Ecto neural progenitor cell (in vitro differentiated cells): ENCODE data around the gene MADD.

Experiments
- DNase-seq: peaks from one replicate; pipeline ENCODE4 v3.0.0-alpha.2; 2018; ENCODE audit warnings: low spot score

The MADD gene

DNA sequence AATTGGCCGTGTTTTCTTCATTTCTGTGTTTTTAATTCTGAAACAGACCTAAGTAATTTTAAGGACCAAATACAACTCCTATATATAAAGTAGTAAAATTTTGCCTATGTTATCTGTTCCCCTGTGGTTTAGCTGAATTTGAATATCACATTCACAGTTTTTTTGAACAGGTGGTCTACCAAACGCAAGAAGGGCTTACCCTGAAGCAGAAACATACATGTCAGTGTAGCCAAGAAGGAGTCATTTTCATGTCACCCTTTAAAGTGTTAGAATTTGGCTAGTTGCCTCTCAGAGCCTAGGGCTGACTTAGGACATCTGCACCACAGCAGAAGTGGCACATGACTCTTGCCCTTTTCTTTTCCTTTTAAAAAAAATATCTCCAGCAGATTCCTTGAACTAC, 48.2 kb downstream of the MADD start:
- DNase-seq: no peak

DNA sequence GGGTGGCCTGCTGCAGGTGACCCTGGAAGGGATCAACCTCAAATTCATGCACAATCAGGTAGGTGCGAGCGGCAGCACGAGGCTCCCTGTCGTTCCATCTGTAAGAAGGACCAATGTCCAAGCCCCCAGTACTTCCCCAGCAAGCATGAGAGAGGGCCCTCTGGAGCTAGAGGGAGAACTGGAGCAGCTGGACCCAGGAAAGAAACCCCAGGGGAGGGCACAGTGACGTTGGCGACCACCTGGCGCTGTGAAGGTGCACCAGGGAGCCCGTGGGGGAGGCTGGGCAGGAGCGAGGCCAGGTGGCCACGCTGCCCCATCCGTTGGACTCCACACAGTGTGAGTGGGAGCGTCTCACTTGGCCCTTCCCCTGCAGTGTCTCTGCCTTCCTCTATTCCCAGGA, 54.6 kb downstream of the MADD start:
- DNase-seq: peak; percentile 41

DNA sequence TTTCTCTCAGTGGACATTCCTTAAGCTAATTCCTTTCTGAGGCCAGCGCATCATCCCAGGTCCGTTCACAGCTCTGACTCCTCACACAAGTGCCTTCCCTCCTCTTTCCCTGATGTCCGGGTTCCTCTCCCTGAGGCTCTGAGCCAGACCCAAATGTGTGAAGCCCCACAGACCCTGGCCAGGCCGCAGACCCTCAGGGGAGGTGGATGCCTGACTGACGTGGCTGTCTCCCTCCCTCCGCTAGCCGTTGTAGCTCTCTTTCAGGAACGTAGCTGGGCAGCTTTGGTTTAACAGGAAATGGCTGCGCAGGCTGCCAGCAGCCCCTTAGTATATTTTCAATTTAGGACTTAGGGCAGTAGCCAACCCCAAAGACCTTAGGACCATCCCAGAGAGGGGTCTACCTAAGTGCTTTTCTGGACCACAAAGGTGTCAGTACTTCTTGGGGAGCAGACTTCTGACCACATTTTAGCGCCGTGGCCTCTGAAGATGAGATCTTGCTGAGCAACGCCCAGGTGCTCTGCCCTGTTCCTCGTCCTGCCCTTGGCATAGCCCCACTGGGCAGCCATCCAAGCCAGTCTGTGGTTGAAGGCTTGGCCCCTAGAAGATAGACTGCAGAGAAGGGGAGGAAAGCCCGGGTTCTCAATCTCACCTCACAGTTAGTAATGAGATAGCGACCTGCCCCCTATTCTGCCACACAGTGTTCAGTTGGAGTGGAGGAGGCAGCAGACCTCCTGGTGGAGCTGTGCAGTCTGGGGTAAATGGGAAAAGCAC, 55.5 kb downstream of the MADD start:
- DNase-seq: no peak

DNA sequence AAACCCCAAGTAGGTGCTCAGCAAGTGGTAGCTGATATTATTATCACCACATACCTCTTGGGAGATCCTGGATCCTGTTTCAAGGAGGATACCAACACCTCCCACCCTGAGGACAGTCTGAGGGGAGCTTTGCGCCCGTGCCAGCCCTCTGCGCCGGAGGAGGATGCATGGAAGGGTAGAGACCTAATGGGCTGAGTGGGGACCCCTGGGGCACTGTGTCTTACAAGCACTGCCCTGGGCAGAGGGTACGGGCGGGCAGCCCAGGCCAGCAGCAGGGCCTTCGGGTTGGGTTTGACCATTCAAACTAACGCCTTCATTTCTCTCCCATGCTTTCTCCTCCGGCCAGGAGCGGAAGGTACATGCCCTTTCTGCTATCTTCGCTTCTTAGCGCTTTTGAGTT, 56.3 kb downstream of the MADD start:
- no peak for DNase-seq

DNA sequence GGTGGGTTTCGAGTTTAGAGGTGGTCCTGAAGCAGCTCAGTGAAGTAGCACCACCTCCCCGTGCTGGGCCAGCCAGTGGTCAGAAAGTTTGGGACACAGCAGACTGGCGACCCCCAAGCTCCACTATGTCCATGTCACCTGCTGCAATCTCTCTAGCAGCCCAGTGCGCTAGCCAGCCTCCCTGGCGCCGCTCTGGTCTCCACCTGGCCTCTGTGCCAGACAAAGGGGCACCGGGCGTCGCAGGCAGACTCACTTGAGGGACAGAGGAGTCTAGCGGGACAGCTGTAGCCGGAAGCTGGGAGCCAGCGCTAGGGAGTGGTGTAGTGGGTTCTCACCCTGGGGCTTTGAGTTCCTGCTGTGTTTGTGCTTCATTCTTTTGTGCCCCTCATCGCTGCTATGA, 57.1 kb downstream of the MADD start:
- DNase-seq: no peak

DNA sequence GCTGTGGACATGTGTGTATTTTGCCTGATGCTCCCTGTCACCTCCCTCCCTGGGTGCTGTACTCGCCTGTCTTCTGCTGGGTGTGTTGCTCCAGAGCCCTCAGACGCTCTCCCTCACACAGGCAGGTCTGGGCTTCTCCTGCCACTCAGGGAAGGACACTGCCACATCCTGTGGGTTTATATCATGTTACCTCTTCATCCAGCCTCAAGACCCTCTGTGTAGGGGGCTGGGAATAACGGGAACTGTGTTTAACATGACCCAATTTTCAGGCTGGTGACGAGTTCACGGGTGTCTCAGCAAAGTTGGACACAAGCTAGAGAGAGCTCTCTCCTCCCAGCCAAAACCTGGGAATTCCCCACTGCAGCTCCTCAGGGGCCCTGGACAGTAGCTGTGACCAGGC, 58.0 kb downstream of the MADD start:
- DNase-seq: no peak

DNA sequence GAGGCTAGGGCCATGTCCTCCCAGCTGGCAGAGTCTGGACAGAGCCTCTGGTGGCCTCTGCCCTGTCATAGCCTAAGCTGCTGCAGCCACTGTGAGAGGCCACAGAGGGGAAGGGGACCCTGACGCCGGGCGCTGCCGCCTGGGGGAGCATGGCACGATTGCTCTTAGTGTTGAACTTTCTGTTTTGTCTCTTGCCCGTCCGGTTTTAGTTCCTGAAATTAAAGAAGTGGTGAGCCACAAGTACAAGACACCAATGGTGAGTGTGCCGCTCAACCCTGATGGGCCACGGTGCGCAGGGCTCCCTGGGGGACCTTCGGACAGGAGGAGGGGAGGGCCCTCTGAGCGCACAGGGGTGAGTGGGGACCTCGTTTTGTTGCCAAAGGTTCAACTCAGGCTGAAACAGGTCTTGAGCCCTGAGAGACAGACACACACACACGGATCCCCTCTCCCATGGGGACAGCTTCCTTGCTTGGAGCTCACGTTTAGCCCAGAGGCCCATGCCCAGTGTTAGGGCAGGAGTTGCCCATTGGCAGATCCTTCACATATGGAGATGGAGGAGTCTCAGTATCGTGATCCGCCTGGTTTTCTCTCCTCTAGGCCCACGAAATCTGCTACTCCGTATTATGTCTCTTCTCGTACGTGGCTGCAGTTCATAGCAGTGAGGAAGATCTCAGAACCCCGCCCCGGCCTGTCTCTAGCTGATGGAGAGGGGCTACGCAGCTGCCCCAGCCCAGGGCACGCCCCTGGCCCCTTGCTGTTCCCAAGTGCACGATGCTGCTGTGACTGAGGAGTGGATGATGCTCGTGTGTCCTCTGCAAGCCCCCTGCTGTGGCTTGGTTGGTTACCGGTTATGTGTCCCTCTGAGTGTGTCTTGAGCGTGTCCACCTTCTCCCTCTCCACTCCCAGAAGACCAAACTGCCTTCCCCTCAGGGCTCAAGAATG, 58.8 kb downstream of the MADD start:
- peak; percentile 39 for DNase-seq

DNA sequence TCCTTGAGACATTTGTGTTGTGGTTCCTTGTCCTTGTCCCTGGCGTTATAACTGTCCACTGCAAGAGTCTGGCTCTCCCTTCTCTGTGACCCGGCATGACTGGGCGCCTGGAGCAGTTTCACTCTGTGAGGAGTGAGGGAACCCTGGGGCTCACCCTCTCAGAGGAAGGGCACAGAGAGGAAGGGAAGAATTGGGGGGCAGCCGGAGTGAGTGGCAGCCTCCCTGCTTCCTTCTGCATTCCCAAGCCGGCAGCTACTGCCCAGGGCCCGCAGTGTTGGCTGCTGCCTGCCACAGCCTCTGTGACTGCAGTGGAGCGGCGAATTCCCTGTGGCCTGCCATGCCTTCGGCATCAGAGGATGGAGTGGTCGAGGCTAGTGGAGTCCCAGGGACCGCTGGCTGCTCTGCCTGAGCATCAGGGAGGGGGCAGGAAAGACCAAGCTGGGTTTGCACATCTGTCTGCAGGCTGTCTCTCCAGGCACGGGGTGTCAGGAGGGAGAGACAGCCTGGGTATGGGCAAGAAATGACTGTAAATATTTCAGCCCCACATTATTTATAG, 59.6 kb downstream of the MADD start:
- no peak for DNase-seq

DNA sequence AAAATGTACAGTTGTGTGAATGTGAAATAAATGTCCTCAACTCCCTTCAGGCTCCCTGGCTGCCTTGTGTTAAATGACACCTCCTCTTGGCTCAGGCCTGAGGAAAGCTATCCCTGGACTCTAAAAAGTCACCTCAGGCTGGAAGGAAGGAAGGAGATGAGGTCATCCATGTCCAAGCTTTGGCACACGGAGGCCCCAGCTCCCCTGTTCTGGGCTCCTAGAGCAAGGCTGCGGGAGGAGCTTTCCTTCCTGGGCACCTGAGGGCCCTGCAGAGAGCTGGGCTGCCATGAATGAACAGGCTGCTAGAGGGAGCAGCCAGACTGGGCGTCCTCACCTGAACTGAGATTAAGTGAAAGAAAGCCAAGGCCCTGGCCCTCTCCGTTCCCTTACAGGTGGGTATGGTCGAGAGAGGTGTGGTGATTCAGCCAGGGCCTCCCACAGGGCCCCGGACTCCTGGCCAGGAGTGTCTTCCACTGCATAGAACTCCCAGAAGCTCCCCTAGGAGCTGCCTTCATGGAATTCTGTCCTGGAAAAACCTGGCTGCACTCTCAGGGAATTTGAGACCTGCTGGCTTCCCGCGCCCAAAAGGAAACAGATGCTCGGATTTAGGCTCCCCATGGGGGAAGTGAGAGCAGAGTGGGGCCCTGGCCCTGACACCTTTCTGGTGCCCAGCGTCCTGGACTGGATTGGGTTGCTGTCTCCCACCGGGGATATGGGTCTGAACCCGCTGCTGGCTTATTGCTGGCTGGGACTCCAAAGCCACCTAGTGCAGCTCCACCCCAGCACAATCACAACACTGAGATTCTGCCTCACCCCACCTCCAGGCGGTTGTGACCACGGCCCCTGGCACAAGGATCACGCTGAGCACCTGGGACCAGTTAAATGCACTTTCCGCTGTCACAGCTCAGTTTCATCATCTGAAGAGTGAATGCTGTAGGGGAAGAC, 60.3 kb downstream of the MADD start:
- DNase-seq: peak; percentile 37

DNA sequence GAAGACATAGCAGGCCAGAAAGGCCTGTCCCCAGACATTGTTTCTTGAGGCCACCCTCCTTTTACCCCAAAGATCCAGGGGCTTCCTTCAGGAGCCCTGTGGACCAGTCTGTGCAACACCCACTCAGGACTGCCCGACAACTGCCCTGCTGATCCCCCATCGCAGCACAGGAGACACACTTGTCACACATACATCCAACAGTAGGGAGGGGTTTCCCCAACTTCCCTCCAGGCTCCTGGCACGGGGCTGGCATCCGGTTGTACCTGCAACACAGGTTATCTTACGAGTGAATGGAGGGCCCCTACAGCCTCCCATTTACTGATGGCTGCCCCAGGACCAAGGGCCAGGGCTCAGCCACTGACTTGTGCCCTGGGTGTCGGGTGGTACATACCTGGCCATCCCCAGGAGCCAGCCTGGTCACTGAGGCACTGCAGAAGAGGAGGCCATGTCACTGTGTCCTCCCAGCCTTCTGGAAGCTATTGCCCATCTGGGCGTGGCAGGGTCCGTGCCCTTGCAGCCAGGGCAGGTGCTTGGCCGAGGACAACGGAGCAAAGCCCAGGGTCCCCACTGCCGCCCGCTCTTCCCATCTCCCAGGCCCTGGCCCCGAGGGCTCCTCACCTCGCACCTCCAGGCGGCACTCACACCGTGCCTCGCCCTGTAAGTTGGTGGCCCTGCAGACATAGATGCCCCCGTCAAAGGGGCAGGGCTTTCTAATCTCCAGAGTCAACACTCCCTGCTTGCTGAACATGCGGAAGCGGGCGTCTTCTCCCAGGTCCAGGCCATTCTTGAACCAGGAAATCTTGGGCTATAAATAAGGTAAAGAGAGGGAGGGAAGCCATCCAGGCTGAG, 61.7 kb downstream of the MADD start:
- no peak for DNase-seq

DNA sequence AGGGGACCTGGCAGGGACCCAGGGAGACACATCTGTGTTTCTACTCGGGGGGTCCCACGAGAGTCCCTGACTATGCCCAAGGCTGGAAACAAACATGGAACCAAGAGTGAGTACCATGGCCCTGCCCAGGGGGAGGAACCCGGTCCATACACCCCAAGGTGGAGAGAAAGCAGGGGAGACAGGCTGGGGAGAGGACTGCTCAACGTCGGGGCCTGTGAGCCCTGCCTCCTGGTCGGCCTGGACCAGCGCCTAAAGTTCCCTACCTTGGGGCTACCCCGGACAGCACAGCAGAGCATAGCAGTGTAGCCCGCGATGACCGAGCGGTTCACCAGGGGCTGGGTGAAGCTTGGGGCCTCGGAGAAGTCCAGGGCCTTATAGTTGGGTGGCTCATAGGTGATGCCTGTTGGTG, 62.4 kb downstream of the MADD start:
- DNase-seq: no peak

DNA sequence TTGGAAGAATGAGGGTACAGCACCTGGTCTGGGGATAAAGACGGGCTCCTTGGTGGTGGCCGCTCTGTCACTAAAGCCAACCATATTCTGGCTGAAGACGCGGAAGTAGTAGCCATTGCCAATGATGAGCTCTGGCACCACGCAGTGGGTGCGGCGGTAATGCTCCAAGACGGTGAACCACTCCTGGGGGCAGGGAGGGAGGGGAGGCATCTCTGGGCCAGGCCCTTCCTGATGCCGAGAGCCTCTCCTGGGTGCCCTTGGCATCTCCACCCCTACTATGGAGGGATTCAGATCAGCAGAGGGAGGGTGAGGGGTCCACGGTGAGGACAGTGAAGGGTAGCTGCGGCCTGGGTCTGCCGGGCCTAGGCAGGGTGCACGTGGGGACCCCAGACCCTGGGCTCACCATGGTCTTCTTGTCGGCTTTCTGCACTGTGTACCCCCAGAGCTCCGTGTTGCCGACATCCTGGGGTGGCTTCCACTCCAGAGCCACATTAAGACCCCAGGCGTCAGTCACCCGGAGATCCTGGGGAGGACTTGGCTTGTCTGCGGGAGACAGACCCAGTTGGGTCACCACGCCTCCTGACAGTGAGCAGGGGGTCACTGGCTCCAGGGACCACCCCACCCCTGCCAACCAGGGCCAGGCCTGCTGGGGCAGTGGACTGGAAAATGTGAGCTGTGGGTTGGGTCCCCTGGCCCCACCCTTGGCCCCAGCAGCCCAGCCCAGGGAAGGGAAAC, 63.0 kb downstream of the MADD start:
- peak; percentile 36 for DNase-seq

DNA sequence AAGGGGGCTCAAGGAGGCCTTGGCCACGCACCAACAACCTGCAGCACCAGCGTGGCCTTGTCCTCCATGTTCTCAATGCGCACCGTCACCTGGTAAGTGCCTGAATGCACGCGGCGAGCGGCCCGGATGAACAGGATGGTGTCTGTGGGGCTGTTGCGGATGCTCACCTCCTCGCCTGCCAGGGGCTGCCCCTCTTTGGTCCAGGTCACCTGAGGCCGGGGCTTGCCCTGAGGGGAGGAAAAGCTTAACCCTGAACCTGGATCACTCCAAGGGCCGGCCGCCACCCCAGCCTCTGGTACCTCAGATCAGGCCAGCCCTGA, 63.6 kb downstream of the MADD start:
- no peak for DNase-seq

DNA sequence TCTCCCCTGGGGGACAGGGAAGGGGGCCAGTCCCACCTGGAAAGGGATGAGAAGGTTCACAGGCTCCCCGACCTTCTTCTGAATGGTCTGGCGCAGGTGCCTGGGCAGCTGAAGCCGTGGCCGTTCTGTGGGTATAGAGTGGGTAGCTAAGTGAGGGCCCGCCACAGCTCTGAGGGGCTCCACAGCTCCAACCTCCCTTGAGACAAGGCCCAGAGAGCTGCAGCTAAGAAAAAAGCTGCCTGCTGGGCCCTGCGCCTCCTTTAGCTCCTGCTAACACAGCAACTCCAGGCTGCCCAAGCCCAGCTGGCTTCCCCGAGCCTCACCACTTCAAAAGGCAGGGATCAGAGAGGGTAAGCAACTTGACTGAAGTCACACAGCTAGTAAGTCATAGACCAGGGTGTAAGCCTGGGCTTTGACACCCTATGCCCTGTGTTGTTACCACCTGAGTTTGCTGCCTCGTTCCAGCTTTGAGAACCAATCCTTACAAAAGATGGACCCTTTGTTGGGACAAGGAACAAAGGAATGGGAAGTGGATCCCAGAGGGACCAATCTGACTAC, 64.0 kb downstream of the MADD start:
- no peak for DNase-seq

DNA sequence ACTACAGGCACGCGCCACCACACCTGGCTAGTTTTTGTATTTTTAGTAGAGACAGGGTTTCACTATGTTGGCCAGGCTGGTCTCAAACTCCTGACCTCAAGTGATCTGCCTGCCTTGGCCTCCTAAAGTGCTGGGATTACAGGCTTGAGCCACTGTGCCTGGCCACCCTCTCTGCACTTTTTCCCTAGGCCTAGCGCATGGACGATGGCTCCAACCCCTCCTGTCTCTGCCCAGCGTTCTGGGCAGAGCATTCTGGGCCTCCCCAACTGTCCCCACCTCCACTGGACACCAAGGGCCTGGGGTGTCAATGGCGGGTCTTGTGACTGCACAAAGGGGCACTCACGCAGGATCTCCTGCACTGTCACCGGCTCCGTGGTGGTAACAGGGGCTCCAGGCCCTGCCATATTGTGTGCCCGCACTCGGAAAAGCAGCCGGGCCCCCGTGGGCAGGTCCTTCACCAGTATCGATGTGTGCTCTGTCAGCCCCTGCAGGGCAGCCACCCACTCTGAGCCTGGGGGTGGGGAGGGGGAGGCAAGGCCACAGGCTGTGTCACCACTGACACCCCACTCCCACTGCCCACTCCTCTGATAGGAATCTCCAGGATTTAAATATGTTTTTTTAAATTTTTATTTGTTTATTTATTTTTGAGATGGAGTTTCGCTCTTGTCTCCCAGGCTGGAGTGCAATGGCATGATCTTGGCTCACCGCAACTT, 64.9 kb downstream of the MADD start:
- peak; percentile 38 for DNase-seq

DNA sequence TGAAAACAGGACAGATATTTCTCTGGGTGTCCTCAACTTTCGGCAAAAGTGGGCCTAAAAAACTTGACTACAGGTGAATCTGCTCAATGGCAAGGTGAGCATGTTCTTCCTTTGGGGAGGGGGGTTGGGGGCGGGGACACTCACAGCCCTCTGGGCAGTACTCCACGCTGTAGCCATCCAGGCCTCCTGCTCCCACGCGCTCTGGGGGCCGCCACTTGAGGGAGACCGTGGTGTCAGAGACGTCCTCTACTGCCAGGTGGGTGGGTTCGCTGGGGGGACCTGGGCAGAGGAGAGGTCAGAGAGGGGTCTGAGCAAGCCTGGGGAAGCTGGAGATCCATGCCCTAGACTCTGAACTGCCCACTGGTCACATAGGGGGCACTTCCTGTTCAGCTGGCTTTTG, 65.8 kb downstream of the MADD start:
- no peak for DNase-seq

DNA sequence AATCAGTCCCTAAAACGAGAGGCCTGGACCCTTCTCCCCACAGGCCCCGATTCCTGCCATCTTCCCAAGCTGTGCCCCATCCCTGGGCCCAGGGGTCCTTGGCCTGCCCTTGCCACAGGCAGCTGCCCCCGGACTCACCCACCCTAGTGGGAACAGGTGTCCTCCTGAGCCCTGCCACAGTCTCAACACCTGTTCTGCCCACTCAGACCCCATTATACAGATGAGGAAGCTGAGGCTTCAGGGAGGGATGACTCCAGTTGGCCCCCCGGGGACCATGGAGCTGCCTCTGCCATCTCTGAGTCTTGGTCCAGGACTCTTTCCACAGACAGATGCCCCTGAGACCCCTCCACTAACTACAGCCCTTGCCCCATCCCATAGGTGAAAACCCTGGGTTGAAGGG, 66.7 kb downstream of the MADD start:
- no peak for DNase-seq

DNA sequence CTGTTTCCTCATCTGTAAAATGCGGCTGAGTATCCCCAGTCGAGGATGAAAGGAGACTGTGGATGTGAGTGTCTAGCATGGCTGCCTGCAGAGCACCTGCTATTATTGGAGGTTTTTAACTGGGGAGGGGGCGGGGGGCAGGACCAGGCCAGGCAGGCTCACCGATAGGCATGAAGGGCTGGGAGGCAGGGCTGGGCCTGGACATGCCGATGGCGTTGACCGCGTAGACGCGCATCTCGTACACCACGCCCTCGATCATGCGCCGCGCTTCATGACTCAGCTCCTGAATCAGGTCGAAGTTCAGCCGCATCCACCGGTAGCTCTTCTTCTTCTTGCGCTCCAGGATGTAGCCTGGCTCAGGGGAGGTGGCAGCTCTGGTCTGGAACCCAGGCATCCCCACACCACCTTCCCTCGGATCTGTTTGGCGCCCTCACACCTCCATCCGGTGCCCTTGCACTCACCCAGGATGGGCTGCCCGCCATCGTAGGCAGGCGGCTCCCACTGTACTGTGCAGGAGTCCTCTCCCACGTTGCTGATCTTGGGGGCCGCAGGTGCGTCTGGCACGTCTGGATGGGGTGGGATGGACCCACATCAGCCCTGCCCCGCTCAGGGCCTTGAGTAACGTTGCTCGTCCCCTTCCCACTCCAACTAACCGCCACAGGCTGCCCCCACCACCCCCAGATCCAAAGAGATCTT, 67.4 kb downstream of the MADD start:
- no peak for DNase-seq
